GM18868 (cell line): Measurements from ENCODE around the gene CD44.

ENCODE experiments used
- ATAC-seq: cut with Tn5 transposase; IDR thresholded peaks from one replicate; pipeline ENCODE4 v1.9.1; 2021; ENCODE audit warnings: mild to moderate bottlenecking, moderate library complexity; ENCODE audit not compliant: unreplicated experiment

Gene CD44

GRCh38 chr11:35155677-35156076, 16.7 kb downstream of the CD44 start:
- no peak for ATAC-seq

- ATAC-seq, result no peak
Measured at GRCh38 chr11:35157814-35158700, 19.1 kb downstream of the CD44 start.

GRCh38 chr11:35158701-35159510, 19.9 kb downstream of the CD44 start:
- no peak for ATAC-seq

GRCh38 chr11:35160246-35160824, 21.4 kb downstream of the CD44 start:
- no peak for ATAC-seq

GRCh38 chr11:35160902-35161597, 22.1 kb downstream of the CD44 start:
- ATAC-seq, result no peak

- ATAC-seq, result no peak
Measured at GRCh38 chr11:35162745-35163144, 23.8 kb downstream of the CD44 start.

GRCh38 chr11:35163209-35163608, 24.2 kb downstream of the CD44 start:
- no peak for ATAC-seq

- no peak for ATAC-seq
Measured at GRCh38 chr11:35163702-35164496, 24.9 kb downstream of the CD44 start.

- no peak for ATAC-seq
Measured at GRCh38 chr11:35165030-35165422, 26.1 kb downstream of the CD44 start.

GRCh38 chr11:35165423-35166368, 26.7 kb downstream of the CD44 start:
- ATAC-seq, result peak; percentile 87

GRCh38 chr11:35166369-35167360, 27.7 kb downstream of the CD44 start:
- ATAC-seq, result peak; percentile 3

GRCh38 chr11:35167426-35167954, 28.5 kb downstream of the CD44 start:
- ATAC-seq, result no peak

GRCh38 chr11:35168671-35169070, 29.7 kb downstream of the CD44 start:
- no peak for ATAC-seq

GRCh38 chr11:35169112-35169511, 30.1 kb downstream of the CD44 start:
- no peak for ATAC-seq

- ATAC-seq, result no peak
Measured at GRCh38 chr11:35169754-35170153, 30.8 kb downstream of the CD44 start.

- no peak for ATAC-seq
Measured at GRCh38 chr11:35170503-35170902, 31.5 kb downstream of the CD44 start.

- no peak for ATAC-seq
Measured at GRCh38 chr11:35171226-35171625, 32.3 kb downstream of the CD44 start.
